K562 (cell line): ENCODE data around the gene ZC3H18. TPM values are rescaled to one million over a fixed set of nuclear protein-coding genes. Genes with fewer than 3 reads are reported as not detected.

ENCODE experiments used
- BACH1 ChIP-seq: fragments of 200-800 bp; sonication (Bioruptor generic); IDR thresholded peaks from 2 replicates; pipeline ENCODE4 v1.6.1; 2016; ENCODE audit warnings: missing genetic modification characterization, missing compliant biosample characterization
- CBFA2T2 ChIP-seq: fragments of 450-650 bp; conservative IDR thresholded peaks from 2 replicates; pipeline ENCODE4 v1.6.1; 2017; ENCODE audit warnings: mild to moderate bottlenecking
- CBFB ChIP-seq: sonication (generic); formaldehyde crosslinking; IDR thresholded peaks from 2 replicates; pipeline ENCODE4 v1.4.0; 2020; ENCODE audit warnings: mild to moderate bottlenecking, missing genetic modification reagents
- GTF2F1 ChIP-seq: IDR thresholded peaks from 2 replicates; pipeline ENCODE4 v1.6.1; 2011; ENCODE audit warnings: low read depth, low read length, improper control_type of control experiment
- HDAC2 ChIP-seq: fragments of 450-650 bp; IDR thresholded peaks from 2 replicates; pipeline ENCODE4 v1.6.1; 2016; ENCODE audit warnings: mild to moderate bottlenecking
- MEF2A ChIP-seq: IDR thresholded peaks from 2 replicates; pipeline ENCODE4 v1.6.1; 2011; ENCODE audit warnings: low read depth, mild to moderate bottlenecking, low read length, moderate library complexity; ENCODE audit not compliant: control insufficient read depth
- NONO ChIP-seq, 2 experiments: fragments of 200-400 bp in 1 of 2; fragments of 450-650 bp in 1 of 2; formaldehyde crosslinking in 1 of 2; IDR thresholded peaks; 2 replicates each; pipeline ENCODE4 v1.6.1; 2017; ENCODE audit warnings: low read depth in 2 of 2, mild to moderate bottlenecking in 2 of 2, moderate library complexity in 2 of 2, low read length in 1 of 2
- NR3C1 ChIP-seq: sonication (generic); formaldehyde crosslinking; IDR thresholded peaks from 2 replicates; pipeline ENCODE4 v1.8.1; 2022; ENCODE audit warnings: missing genetic modification reagents
- POLR2G ChIP-seq: fragments of 200-400 bp; formaldehyde crosslinking; IDR thresholded peaks from 2 replicates; pipeline ENCODE4 v1.6.1; 2017; ENCODE audit warnings: low read depth, mild to moderate bottlenecking, antibody characterized with exemption, low read length, moderate library complexity
- RNF2 ChIP-seq: sonication (generic); IDR thresholded peaks from 2 replicates; pipeline ENCODE4 v1.6.1; 2016
- SIN3A ChIP-seq, 2 experiments: fragments of 150-350 bp in 1 of 2; IDR thresholded peaks; 2 replicates each; pipeline ENCODE4 v1.6.1; 2011 to 2016; ENCODE audit warnings: borderline replicate concordance in 2 of 2, low read depth in 2 of 2, low read length in 2 of 2, mild to moderate bottlenecking in 2 of 2, moderate library complexity in 2 of 2; ENCODE audit not compliant: control insufficient read depth in 1 of 2
- ZNF561 ChIP-seq: fragments of 450-650 bp; formaldehyde crosslinking; conservative IDR thresholded peaks from 2 replicates; pipeline ENCODE4 v1.4.0; 2020; ENCODE audit warnings: mild to moderate bottlenecking, moderate library complexity
- polyA plus RNA-seq, 8 experiments: library from polyadenylated mRNA; depleted of rRNA in 4 of 8; stranded (reverse) in 5 of 8; unstranded in 3 of 8; fragments of >200 nt; fragmentation: Nextera tagmentation in 2 of 8; fragmentation: Illumina TruSeq in 1 of 8; extraction: Ambion mirVana in 2 of 8; extraction: Trizol in 1 of 8; gene quantifications; 2 replicates each; pipeline versions ENCODE4 v1.2.1 to v1.2.3, GENCODE V29; 2011 to 2014; ENCODE audit warnings: inconsistent platforms in 1 of 8, missing spikeins in 1 of 8
- total RNA-seq, 7 experiments: library from RNA; depleted of rRNA in 6 of 7; stranded (reverse); fragments of >200 nt in 6 of 7; fragmentation: Illumina TruSeq in 2 of 7; extraction: Trizol in 2 of 7; gene quantifications; 2 replicates each; pipeline versions ENCODE4 v1.2.1 to v1.2.3, GENCODE V29; 2011 to 2021; ENCODE audit warnings: low replicate concordance in 1 of 7
- TF ChIP-seq, protein P1 (sequence below): fragments of 250-450 bp; sonication (Bioruptor Pico); IDR thresholded peaks from 2 replicates; pipeline ENCODE4 v1.5.1; 2021; ENCODE audit warnings: mild to moderate bottlenecking
- TF ChIP-seq, protein P2 (sequence below): sonication (generic); formaldehyde crosslinking; IDR thresholded peaks from 2 replicates; pipeline ENCODE4 v1.4.0; 2020; ENCODE audit warnings: mild to moderate bottlenecking, missing genetic modification reagents
- TF ChIP-seq, protein P3 (sequence below): fragments of 450-650 bp; IDR thresholded peaks from 2 replicates; pipeline ENCODE4 v1.6.1; 2016; ENCODE audit warnings: antibody characterized with exemption
- TF ChIP-seq, protein P4 (sequence below): sonication (generic); formaldehyde crosslinking; IDR thresholded peaks from 2 replicates; pipeline ENCODE4 v1.8.0; 2022; ENCODE audit warnings: mild to moderate bottlenecking, low read depth, missing genetic modification reagents
- TF ChIP-seq, protein P5 (sequence below): sonication (generic); formaldehyde crosslinking; IDR thresholded peaks from 2 replicates; pipeline ENCODE4 v1.9.0; 2022; ENCODE audit warnings: mild to moderate bottlenecking, missing genetic modification reagents

ZC3H18 gene
- total and polyA plus RNA-seq, 9 of the 15 experiments (the other 6 are each of a cell fraction or from before 2014, with no cell fraction given) = 1.7 to 88.7 (median 26.9) TPM

DNA sequence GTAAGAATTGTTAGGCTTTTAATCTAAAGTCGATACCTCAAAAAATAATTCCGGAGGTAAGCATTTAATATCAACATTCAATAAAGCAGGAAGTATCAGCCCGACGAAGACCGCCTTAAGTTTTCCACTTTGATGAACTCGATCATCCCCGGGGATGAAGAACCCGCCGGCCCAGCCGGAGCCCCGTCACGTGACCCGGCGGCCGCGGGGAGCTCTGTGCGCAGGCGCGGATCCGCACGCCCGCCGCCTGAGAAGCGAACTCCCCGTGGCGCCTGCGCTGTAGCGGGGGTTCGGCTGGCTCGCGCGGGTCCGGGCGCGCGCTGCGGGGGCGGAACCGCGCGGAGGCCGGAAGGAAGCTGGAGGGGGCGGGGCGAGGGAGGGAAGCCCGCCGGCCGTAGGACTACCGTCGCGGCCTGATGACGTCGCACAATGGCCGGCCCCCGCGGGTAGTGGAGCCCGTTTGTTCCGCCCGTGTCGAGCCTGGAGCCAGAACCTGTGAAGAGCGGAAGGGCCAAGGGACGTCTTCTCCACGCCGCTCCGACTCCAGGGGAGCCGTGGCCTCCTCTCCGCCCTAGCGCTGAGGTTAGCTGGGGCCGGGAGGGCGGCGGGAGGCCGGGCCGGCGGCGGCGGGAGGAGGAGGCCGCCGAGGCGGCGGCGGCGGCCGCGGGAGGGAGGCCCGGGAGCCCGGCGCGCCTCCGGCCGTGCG lies at the start of gene ZC3H18 (continued):
- TF ChIP-seq, protein P1, sequence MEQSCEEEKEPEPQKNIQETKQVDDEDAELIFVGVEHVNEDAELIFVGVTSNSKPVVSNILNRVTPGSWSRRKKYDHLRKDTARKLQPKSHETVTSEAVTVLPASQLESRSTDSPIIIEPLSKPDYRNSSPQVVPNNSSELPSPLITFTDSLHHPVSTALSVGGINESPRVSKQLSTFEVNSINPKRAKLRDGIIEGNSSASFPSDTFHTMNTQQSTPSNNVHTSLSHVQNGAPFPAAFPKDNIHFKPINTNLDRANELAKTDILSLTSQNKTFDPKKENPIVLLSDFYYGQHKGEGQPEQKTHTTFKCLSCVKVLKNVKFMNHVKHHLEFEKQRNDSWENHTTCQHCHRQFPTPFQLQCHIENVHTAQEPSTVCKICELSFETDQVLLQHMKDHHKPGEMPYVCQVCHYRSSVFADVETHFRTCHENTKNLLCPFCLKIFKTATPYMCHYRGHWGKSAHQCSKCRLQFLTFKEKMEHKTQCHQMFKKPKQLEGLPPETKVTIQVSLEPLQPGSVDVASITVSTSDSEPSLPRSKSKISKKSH (CRISPR knock-in tag) = no peak
- TF ChIP-seq, protein P2, sequence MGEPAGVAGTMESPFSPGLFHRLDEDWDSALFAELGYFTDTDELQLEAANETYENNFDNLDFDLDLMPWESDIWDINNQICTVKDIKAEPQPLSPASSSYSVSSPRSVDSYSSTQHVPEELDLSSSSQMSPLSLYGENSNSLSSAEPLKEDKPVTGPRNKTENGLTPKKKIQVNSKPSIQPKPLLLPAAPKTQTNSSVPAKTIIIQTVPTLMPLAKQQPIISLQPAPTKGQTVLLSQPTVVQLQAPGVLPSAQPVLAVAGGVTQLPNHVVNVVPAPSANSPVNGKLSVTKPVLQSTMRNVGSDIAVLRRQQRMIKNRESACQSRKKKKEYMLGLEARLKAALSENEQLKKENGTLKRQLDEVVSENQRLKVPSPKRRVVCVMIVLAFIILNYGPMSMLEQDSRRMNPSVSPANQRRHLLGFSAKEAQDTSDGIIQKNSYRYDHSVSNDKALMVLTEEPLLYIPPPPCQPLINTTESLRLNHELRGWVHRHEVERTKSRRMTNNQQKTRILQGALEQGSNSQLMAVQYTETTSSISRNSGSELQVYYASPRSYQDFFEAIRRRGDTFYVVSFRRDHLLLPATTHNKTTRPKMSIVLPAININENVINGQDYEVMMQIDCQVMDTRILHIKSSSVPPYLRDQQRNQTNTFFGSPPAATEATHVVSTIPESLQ (CRISPR knock-in tag) = no peak; the same call in 1 of the 2 replicates
- TF ChIP-seq SIN3A (IDR thresholded peaks at IDR 0.05; ENCODE audit: borderline replicate concordance in 2 of 2, control insufficient read depth in 1 of 2, low read depth in 2 of 2, low read length in 2 of 2) (peak; percentile 80 to 96), CBFA2T2 (peak; percentile 91), MEF2A (no peak), HDAC2 (0 out of 2 replicates have a peak, but pooled peaks have one; percentile 31), BACH1 (tag) (peak; percentile 79; the same call in 1 of the 2 replicates), RNF2 (peak; percentile 40; the same call in 1 of the 2 replicates), ZNF561 (no peak), CBFB (CRISPR knock-in tag) (no peak), GTF2F1 (0 out of 2 replicates have a peak, but pooled peaks have one; percentile 63), POLR2G (peak; percentile 92), NR3C1 (CRISPR knock-in tag) (no peak), NONO (IDR thresholded peaks at IDR 0.05; ENCODE audit: low read depth in 2 of 2, low read length in 1 of 2) (no peak; a peak in 1 of 4 replicates)
- TF ChIP-seq, protein P3, sequence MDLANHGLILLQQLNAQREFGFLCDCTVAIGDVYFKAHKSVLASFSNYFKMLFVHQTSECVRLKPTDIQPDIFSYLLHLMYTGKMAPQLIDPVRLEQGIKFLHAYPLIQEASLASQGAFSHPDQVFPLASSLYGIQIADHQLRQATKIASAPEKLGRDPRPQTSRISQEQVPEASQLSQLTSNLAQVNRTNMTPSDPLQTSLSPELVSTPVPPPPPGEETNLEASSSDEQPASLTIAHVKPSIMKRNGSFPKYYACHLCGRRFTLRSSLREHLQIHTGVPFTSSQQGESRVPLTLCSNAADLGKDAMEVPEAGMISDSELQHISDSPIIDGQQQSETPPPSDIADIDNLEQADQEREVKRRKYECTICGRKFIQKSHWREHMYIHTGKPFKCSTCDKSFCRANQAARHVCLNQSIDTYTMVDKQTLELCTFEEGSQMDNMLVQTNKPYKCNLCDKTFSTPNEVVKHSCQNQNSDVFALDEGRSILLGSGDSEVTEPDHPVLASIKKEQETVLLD = peak; percentile 49; the same call in 1 of the 2 replicates
- TF ChIP-seq, protein P4, sequence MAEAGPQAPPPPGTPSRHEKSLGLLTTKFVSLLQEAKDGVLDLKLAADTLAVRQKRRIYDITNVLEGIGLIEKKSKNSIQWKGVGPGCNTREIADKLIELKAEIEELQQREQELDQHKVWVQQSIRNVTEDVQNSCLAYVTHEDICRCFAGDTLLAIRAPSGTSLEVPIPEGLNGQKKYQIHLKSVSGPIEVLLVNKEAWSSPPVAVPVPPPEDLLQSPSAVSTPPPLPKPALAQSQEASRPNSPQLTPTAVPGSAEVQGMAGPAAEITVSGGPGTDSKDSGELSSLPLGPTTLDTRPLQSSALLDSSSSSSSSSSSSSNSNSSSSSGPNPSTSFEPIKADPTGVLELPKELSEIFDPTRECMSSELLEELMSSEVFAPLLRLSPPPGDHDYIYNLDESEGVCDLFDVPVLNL (CRISPR knock-in tag) = 0 out of 2 replicates have a peak, but pooled peaks have one; percentile 52
- TF ChIP-seq, protein P5, sequence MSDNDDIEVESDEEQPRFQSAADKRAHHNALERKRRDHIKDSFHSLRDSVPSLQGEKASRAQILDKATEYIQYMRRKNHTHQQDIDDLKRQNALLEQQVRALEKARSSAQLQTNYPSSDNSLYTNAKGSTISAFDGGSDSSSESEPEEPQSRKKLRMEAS = peak; percentile 36
